HCT116 (cell line): ENCODE measurements around the gene DNAJC2. TPM values are rescaled to one million over a fixed set of nuclear protein-coding genes. Genes with fewer than 3 reads are reported as not detected.

Source experiments
- ATAC-seq: fragments of 200-7000 bp; cut with Tn5 transposase; 2 replicates; pipeline ENCODE4 v1.9.1; 2020; ENCODE audit warnings: mild to moderate bottlenecking, moderate library complexity
- BruUV-seq: library from RNA; stranded (reverse); fragments of 400-500 nt; replicated peaks from 2 replicates; lab custom pipeline; 2021; lab: Mats Ljungman, UMichigan
- CTCF ChIA-PET: fragments of 300-600 bp; sonication (Branson Sonifier 250); formaldehyde crosslinking; loops from one replicate; lab custom pipeline; 2021; ENCODE audit warnings: antibody characterized with exemption; lab: Charles Lee
- POLR2A ChIA-PET: fragments of 300-600, 350-600 bp; sonication (Branson Sonifier 250); formaldehyde crosslinking; loops from one replicate; lab custom pipeline; 2021; ENCODE audit warnings: antibody characterized with exemption; lab: Charles Lee
- RAD21 ChIA-PET, 2 experiments: fragments of 300-600 bp; sonication (Branson Sonifier 250); formaldehyde crosslinking; loops; one replicate each; lab custom pipeline; 2023; ENCODE audit warnings: low total read pairs in 2 of 2; ENCODE audit not compliant: uncharacterized antibody in 2 of 2, unreplicated experiment in 2 of 2, low non-redundant PET in 1 of 2; lab: Charles Lee
- DNase-seq: peaks from one replicate; pipeline ENCODE4 v3.0.0-alpha.2; 2010; ENCODE audit warnings: low read depth, low spot score
- H2AFZ ChIP-seq: fragments of 200-600 bp; shearing (Covaris generic), sonication (generic); 2 replicates; pipeline ENCODE4 v1.6.1; 2017; ENCODE audit warnings: low read depth, mixed run types, mixed read lengths, antibody characterized with exemption, low read length; ENCODE audit not compliant: poor library complexity, severe bottlenecking
- H3K27ac ChIP-seq: 2 replicates; pipeline ENCODE4 v1.5.1; 2012; ENCODE audit warnings: low read depth, low read length
- H3K27me3 ChIP-seq: fragments of 200-600 bp; sonication (generic); 2 replicates; pipeline ENCODE4 v1.6.1; 2016; ENCODE audit warnings: mixed run types, low read length, mixed read lengths; ENCODE audit not compliant: insufficient read depth
- H3K36me3 ChIP-seq, 2 experiments: fragments of 200-500 bp in 1 of 2; fragments of 200-600 bp in 1 of 2; sonication (Bioruptor generic) in 1 of 2; sonication (generic) in 1 of 2; 2 replicates each; pipeline versions ENCODE4 v1.5.1 to v1.6.1; 2014 to 2016; ENCODE audit warnings: low read length in 2 of 2, inconsistent platforms in 1 of 2, mixed read lengths in 1 of 2, mixed run types in 1 of 2; ENCODE audit not compliant: insufficient read depth in 2 of 2, control insufficient read depth in 1 of 2
- H3K4me1 ChIP-seq, 2 experiments: fragments of 200-600 bp in 1 of 2; sonication (generic) in 1 of 2; 2 replicates each; pipeline versions ENCODE4 v1.5.1 to v1.6.1; 2012 to 2017; ENCODE audit warnings: low read length in 2 of 2, inconsistent platforms in 1 of 2, mild to moderate bottlenecking in 1 of 2, mixed read lengths in 1 of 2, mixed run types in 1 of 2, moderate library complexity in 1 of 2; ENCODE audit not compliant: insufficient read depth in 2 of 2, control insufficient read depth in 1 of 2
- H3K4me2 ChIP-seq: fragments of 200-600 bp; sonication (generic); 2 replicates; pipeline ENCODE4 v1.6.1; 2017; ENCODE audit warnings: mixed run types, low read length, mixed read lengths
- H3K4me3 ChIP-seq, 2 experiments: fragments of 200-600 bp in 1 of 2; sonication (generic) in 1 of 2; replicated peaks in 1 of 2; 2 replicates each; pipeline ENCODE4 v1.5.1; 2011 to 2016; ENCODE audit warnings: low read length in 2 of 2, control low read depth in 1 of 2, low read depth in 1 of 2, mild to moderate bottlenecking in 1 of 2, mixed read lengths in 1 of 2, mixed run types in 1 of 2
- H3K79me2 ChIP-seq: fragments of 200-600 bp; sonication (generic); 2 replicates; pipeline ENCODE4 v1.6.1; 2017; ENCODE audit warnings: mild to moderate bottlenecking, mixed run types, low read length, moderate library complexity, mixed read lengths; ENCODE audit not compliant: insufficient read depth
- H3K9ac ChIP-seq: fragments of 200-600 bp; sonication (generic); 2 replicates; pipeline ENCODE4 v1.6.1; 2016; ENCODE audit warnings: low read length, mixed read lengths
- H3K9me2 ChIP-seq: fragments of 200-600 bp; sonication (generic), shearing (Covaris generic); 2 replicates; pipeline ENCODE4 v1.6.1; 2017; ENCODE audit warnings: mixed run types, mild to moderate bottlenecking, moderate library complexity; ENCODE audit not compliant: insufficient read depth
- H3K9me3 ChIP-seq, 2 experiments: fragments of 200-500 bp in 1 of 2; fragments of 200-600 bp in 1 of 2; sonication (Bioruptor generic) in 1 of 2; sonication (generic) in 1 of 2; 2 replicates each; pipeline ENCODE4 v1.6.1; 2014 to 2017; ENCODE audit warnings: low read length in 2 of 2, mixed read lengths in 2 of 2, inconsistent platforms in 1 of 2, low read depth in 1 of 2, mild to moderate bottlenecking in 1 of 2, mixed run types in 1 of 2, moderate library complexity in 1 of 2; ENCODE audit not compliant: control insufficient read depth in 1 of 2, insufficient read depth in 1 of 2
- H4K20me1 ChIP-seq: fragments of 200-600 bp; sonication (generic), shearing (Covaris generic); 2 replicates; pipeline ENCODE4 v1.6.1; 2017; ENCODE audit warnings: mixed run types, mild to moderate bottlenecking, moderate library complexity; ENCODE audit not compliant: insufficient read depth
- CEBPB ChIP-seq: IDR thresholded peaks from 2 replicates; pipeline ENCODE4 v1.6.1; 2012; ENCODE audit warnings: low read depth
- EGR1 ChIP-seq: IDR thresholded peaks from 2 replicates; pipeline ENCODE4 v1.6.1; 2012; ENCODE audit warnings: low read depth
- EZH2 ChIP-seq: fragments of 200-600 bp; sonication (generic); IDR thresholded peaks from 2 replicates; pipeline ENCODE4 v1.6.1; 2017; ENCODE audit warnings: antibody characterized with exemption, mixed run types
- EZH2phosphoT487 ChIP-seq: fragments of 200-600 bp; IDR thresholded peaks from 2 replicates; pipeline ENCODE4 v1.6.1; 2018; ENCODE audit warnings: antibody characterized with exemption, borderline replicate concordance
- JUND ChIP-seq: IDR thresholded peaks from 2 replicates; pipeline ENCODE4 v1.6.1; 2012
- POLR2A ChIP-seq: IDR thresholded peaks from 2 replicates; pipeline ENCODE4 v1.7.0; 2011; ENCODE audit warnings: borderline replicate concordance; ENCODE audit not compliant: insufficient read depth, insufficient read length; ENCODE audit errors: extremely low read depth
- SRF ChIP-seq: IDR thresholded peaks from 2 replicates; pipeline ENCODE4 v1.6.1; 2012; ENCODE audit warnings: low read depth
- ZBTB33 ChIP-seq: IDR thresholded peaks from 2 replicates; pipeline ENCODE4 v1.6.1; 2011; ENCODE audit warnings: mild to moderate bottlenecking, low read length, moderate library complexity; ENCODE audit not compliant: insufficient replicate concordance; ENCODE audit errors: extremely low read depth
- intact Hi-C: fragments of 100-400 bp; cut with micrococcal nuclease; formaldehyde crosslinking; loops from 2 replicates; pipeline ENCODE4 v1.10.0; 2022
- total RNA-seq: library from RNA; stranded (reverse); gene quantifications from one replicate; pipeline ENCODE4 v1.2.1, GENCODE V29; 2021; ENCODE audit not compliant: unreplicated experiment
- TF ChIP-seq, protein P1 (sequence below): IDR thresholded peaks from 2 replicates; pipeline ENCODE4 v1.6.1; 2012; ENCODE audit warnings: low read depth

DNAJC2 gene
- total RNA-seq, 1 experiment from 2014 or later: 40.2 TPM

- RAD21 ChIA-PET: no interaction called here
- H3K9ac ChIP-seq: no peak overlapping the region
- no peak for ATAC-seq
- H3K9me3 ChIP-seq: no peaks in the 10 kb centered on the region
- intact Hi-C loops: no loop called here
- POLR2A ChIA-PET: no interaction called here
- no peaks in the 10 kb centered on the region for H3K9me2 ChIP-seq
- no TSS peak for BruUV-seq
- DNase-seq: no peak
- no peaks in the 10 kb centered on the region for H3K4me1 ChIP-seq
- H4K20me1 ChIP-seq: no peaks in the 10 kb centered on the region
- no peak overlapping the region for H3K4me2 ChIP-seq
- H3K27me3 ChIP-seq: no peaks in the 10 kb centered on the region
- H2AFZ ChIP-seq: no peak overlapping the region
- no peak overlapping the region for H3K27ac ChIP-seq
- no peaks in the 10 kb centered on the region for H3K36me3 ChIP-seq
- CTCF ChIA-PET: no interaction called here
- no peaks in the 10 kb centered on the region for H3K79me2 ChIP-seq
- H3K4me3 ChIP-seq: no peak overlapping the region
- TF ChIP-seq, protein P1, sequence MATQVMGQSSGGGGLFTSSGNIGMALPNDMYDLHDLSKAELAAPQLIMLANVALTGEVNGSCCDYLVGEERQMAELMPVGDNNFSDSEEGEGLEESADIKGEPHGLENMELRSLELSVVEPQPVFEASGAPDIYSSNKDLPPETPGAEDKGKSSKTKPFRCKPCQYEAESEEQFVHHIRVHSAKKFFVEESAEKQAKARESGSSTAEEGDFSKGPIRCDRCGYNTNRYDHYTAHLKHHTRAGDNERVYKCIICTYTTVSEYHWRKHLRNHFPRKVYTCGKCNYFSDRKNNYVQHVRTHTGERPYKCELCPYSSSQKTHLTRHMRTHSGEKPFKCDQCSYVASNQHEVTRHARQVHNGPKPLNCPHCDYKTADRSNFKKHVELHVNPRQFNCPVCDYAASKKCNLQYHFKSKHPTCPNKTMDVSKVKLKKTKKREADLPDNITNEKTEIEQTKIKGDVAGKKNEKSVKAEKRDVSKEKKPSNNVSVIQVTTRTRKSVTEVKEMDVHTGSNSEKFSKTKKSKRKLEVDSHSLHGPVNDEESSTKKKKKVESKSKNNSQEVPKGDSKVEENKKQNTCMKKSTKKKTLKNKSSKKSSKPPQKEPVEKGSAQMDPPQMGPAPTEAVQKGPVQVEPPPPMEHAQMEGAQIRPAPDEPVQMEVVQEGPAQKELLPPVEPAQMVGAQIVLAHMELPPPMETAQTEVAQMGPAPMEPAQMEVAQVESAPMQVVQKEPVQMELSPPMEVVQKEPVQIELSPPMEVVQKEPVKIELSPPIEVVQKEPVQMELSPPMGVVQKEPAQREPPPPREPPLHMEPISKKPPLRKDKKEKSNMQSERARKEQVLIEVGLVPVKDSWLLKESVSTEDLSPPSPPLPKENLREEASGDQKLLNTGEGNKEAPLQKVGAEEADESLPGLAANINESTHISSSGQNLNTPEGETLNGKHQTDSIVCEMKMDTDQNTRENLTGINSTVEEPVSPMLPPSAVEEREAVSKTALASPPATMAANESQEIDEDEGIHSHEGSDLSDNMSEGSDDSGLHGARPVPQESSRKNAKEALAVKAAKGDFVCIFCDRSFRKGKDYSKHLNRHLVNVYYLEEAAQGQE: no peak
- TF ChIP-seq EGR1 (no peak), POLR2A (no peak), EZH2phosphoT487 (no peak)
- TF ChIP-seq, all 23 proteins: peak for 0
Observed at GRCh38 chr7:103388469-103389140, 44.0 kb upstream of the DNAJC2 start.

- H3K9me3 ChIP-seq: no peaks in the 10 kb centered on the region
- RAD21 ChIA-PET: no interaction called here
- CTCF ChIA-PET: no interaction called here
- H3K4me2 ChIP-seq: no peak overlapping the region
- H3K4me3 ChIP-seq: no peak overlapping the region
- TF ChIP-seq SRF: no peak
- no peak for TF ChIP-seq JUND
- TF ChIP-seq, protein P1: no peak
- no peak for TF ChIP-seq CEBPB
- TF ChIP-seq EZH2: no peak
- TF ChIP-seq ZBTB33: no peak
- no peak for DNase-seq
- H4K20me1 ChIP-seq: no peaks in the 10 kb centered on the region
- intact Hi-C loops: no loop called here
- no peaks in the 10 kb centered on the region for H3K27me3 ChIP-seq
- H3K4me1 ChIP-seq: no peaks in the 10 kb centered on the region
- ATAC-seq: no peak
- no peaks in the 10 kb centered on the region for H3K36me3 ChIP-seq
- no peaks in the 10 kb centered on the region for H3K9me2 ChIP-seq
- H3K27ac ChIP-seq: no peak overlapping the region
- no peak overlapping the region for H3K9ac ChIP-seq
- H2AFZ ChIP-seq: no peak overlapping the region
- POLR2A ChIA-PET: no interaction called here
- BruUV-seq: no TSS peak
- no peaks in the 10 kb centered on the region for H3K79me2 ChIP-seq
Observed at GRCh38 chr7:103387242-103387641, 42.7 kb upstream of the DNAJC2 start.
